KBM-7 (cell line): ENCODE data around the gene P2RX6.
"Not testable (repeated sequence)": the region's sequence is repeated elsewhere in the genome, so short reads cannot be mapped to it uniquely, and the experiment has no call there.

ENCODE experiments used
- DNase-seq: peaks from one replicate; pipeline ENCODE4 v3.0.0-alpha.2; 2015
- in situ Hi-C: fragments of 300-500 bp; cut with MboI; formaldehyde crosslinking; loops from 2 replicates; pipeline ENCODE4 v1.14.3; 2020; ENCODE audit warnings: low sequenced_read_pairs, low pct_unique_long_range_greater_than_20kb, mixed read lengths

P2RX6 gene

GRCh38 chr22:21045585-21046294 lies 30.8 kb downstream of the P2RX6 start, which contains the start of gene LRRC74B:
LRRC74B (plus strand) TSS chr22:21045946; CDS start chr22:21045987, 41 bp downstream.
- in situ Hi-C loops, result no loop called here

GRCh38 chr22:21047035-21047661 lies 32.2 kb downstream of the P2RX6 start:
- no peak for DNase-seq
- in situ Hi-C loops, result no loop called here

More at GRCh38 chr22:21045585-21046294, 30.8 kb downstream of the P2RX6 start, which contains the start of gene LRRC74B:
- peak; percentile 77 for DNase-seq

GRCh38 chr22:21047730-21048129 lies 32.8 kb downstream of the P2RX6 start:
- no peak for DNase-seq

GRCh38 chr22:21048448-21048847 lies 33.5 kb downstream of the P2RX6 start:
- DNase-seq, in situ Hi-C loops: not testable (repeated sequence)

More at GRCh38 chr22:21047730-21048129, 32.8 kb downstream of the P2RX6 start:
- in situ Hi-C loops, result no loop called here

GRCh38 chr22:21048965-21049364 lies 34.0 kb downstream of the P2RX6 start:
- DNase-seq, in situ Hi-C loops: not testable (repeated sequence)

- in situ Hi-C loops, result no loop called here
Measured at GRCh38 chr22:21051145-21051830, 36.3 kb downstream of the P2RX6 start.

GRCh38 chr22:21051831-21052400 lies 37.0 kb downstream of the P2RX6 start:
- in situ Hi-C loops, result no loop called here
- no peak for DNase-seq

More at GRCh38 chr22:21051145-21051830, 36.3 kb downstream of the P2RX6 start:
- DNase-seq, result no peak

GRCh38 chr22:21052715-21053459 lies 37.9 kb downstream of the P2RX6 start:
- in situ Hi-C loops, result no loop called here

GRCh38 chr22:21054046-21054713 lies 39.2 kb downstream of the P2RX6 start:
- no peak for DNase-seq
- in situ Hi-C loops, result no loop called here

More at GRCh38 chr22:21052715-21053459, 37.9 kb downstream of the P2RX6 start:
- DNase-seq, result no peak

GRCh38 chr22:21054714-21055563 lies 40.0 kb downstream of the P2RX6 start:
- DNase-seq, result no peak
- in situ Hi-C loops, result no loop called here

- in situ Hi-C loops, result no loop called here
- DNase-seq, result no peak
Measured at GRCh38 chr22:21055564-21055834, 40.5 kb downstream of the P2RX6 start.

- in situ Hi-C loops, result no loop called here
- peak; percentile 63 for DNase-seq
Measured at GRCh38 chr22:21055880-21056319, 40.9 kb downstream of the P2RX6 start.

GRCh38 chr22:21060363-21060762 lies 45.4 kb downstream of the P2RX6 start:
- DNase-seq, in situ Hi-C loops: not testable (repeated sequence)

GRCh38 chr22:21061660-21062321 lies 46.8 kb downstream of the P2RX6 start:
- in situ Hi-C loops, DNase-seq: not testable (repeated sequence)

GRCh38 chr22:21064425-21064824 lies 49.5 kb downstream of the P2RX6 start:
- DNase-seq, in situ Hi-C loops: not testable (repeated sequence)

- DNase-seq, result no peak
- in situ Hi-C loops, result no loop called here
Measured at GRCh38 chr22:21064917-21065864, 50.2 kb downstream of the P2RX6 start.
